ENCODE data around the gene AIFM2.

AIFM2 gene

GRCh38 chr10:70122742-70123141 lies 9.9 kb downstream of the AIFM2 start:
- Histone ChIP-seq H3K9me3 (no peaks in the 10 kb centered on the region), H3K36me3 (no peaks in the 10 kb centered on the region), H3K4me3 (ENCODE audit: low read depth, low read length) (no peak overlapping the region), H3K4me1 (no peaks in the 10 kb centered on the region; the same call in 1 of the 2 replicates), H3K27me3 (no peaks in the 10 kb centered on the region)
- no peak for TF ChIP-seq CTCF (IDR thresholded peaks at IDR 0.05; ENCODE audit: low read depth, low read length)
- no peak for DNase-seq

GRCh38 chr10:70121281-70121949 lies 11.2 kb downstream of the AIFM2 start:
- no peak overlapping the region for H3K4me3 ChIP-seq (ENCODE audit: low read depth, low read length)
- H3K9me3 ChIP-seq: no peaks in the 10 kb centered on the region
- DNase-seq: no peak
- TF ChIP-seq CTCF (IDR thresholded peaks at IDR 0.05; ENCODE audit: low read depth, low read length): no peak
- no peaks in the 10 kb centered on the region for H3K27me3 ChIP-seq
- H3K36me3 ChIP-seq: no peaks in the 10 kb centered on the region
- no peaks in the 10 kb centered on the region; the same call in 1 of the 2 replicates for H3K4me1 ChIP-seq

GRCh38 chr10:70120417-70120816 lies 12.2 kb downstream of the AIFM2 start:
- H3K4me1 ChIP-seq: no peaks in the 10 kb centered on the region; the same call in 1 of the 2 replicates
- DNase-seq: no peak
- H3K4me3 ChIP-seq (ENCODE audit: low read depth, low read length): no peak overlapping the region
- no peak for TF ChIP-seq CTCF (IDR thresholded peaks at IDR 0.05; ENCODE audit: low read depth, low read length)
- H3K9me3 ChIP-seq: no peaks in the 10 kb centered on the region
- H3K27me3 ChIP-seq: no peaks in the 10 kb centered on the region
- no peaks in the 10 kb centered on the region for H3K36me3 ChIP-seq

- peaks cover 3% of the 10 kb centered on the region; the same call in 1 of the 2 replicates for H3K36me3 ChIP-seq
- H3K4me3 ChIP-seq (ENCODE audit: low read depth, low read length): no peak overlapping the region
- DNase-seq: no peak
- H3K4me1 ChIP-seq: no peaks in the 10 kb centered on the region; the same call in 1 of the 2 replicates
- no peaks in the 10 kb centered on the region for H3K27me3 ChIP-seq
- H3K9me3 ChIP-seq: no peaks in the 10 kb centered on the region
- TF ChIP-seq CTCF (IDR thresholded peaks at IDR 0.05; ENCODE audit: low read depth, low read length): no peak
Measured at GRCh38 chr10:70119623-70120022, 13.0 kb downstream of the AIFM2 start.

GRCh38 chr10:70119197-70119596 lies 13.4 kb downstream of the AIFM2 start:
- Histone ChIP-seq H3K9me3 (no peaks in the 10 kb centered on the region), H3K27me3 (no peaks in the 10 kb centered on the region), H3K4me3 (ENCODE audit: low read depth, low read length) (no peak overlapping the region), H3K36me3 (peaks cover 4% of the 10 kb centered on the region; the same call in 1 of the 2 replicates), H3K4me1 (no peaks in the 10 kb centered on the region; the same call in 1 of the 2 replicates)
- TF ChIP-seq CTCF (IDR thresholded peaks at IDR 0.05; ENCODE audit: low read depth, low read length): no peak
- DNase-seq: no peak

GRCh38 chr10:70118196-70118595 lies 14.4 kb downstream of the AIFM2 start:
- no peaks in the 10 kb centered on the region; the same call in 1 of the 2 replicates for H3K4me1 ChIP-seq
- H3K27me3 ChIP-seq: no peaks in the 10 kb centered on the region
- DNase-seq: no peak
- no peak for TF ChIP-seq CTCF (IDR thresholded peaks at IDR 0.05; ENCODE audit: low read depth, low read length)
- H3K36me3 ChIP-seq: peaks cover 4% of the 10 kb centered on the region; the same call in 1 of the 2 replicates
- H3K9me3 ChIP-seq: no peaks in the 10 kb centered on the region
- H3K4me3 ChIP-seq (ENCODE audit: low read depth, low read length): no peak overlapping the region

Measured in BE2C (cell line).